Stomach (tissue), 4 donors: ENCODE measurements around the gene DHRS13.

Source experiments
- CTCF ChIP-seq, 7 experiments: fragments of 450-650 bp in 4 of 7; fragments of 200-600 bp in 3 of 7; sonication (generic) in 3 of 7; IDR thresholded peaks; one replicate each; pipeline ENCODE4 v1.5.1; 2016 to 2019; ENCODE audit warnings: antibody characterized with exemption in 7 of 7, control low read depth in 2 of 7, mild to moderate bottlenecking in 1 of 7
- POLR2A ChIP-seq, 4 donors: fragments of 450-650 bp; IDR thresholded peaks; one replicate each; pipeline ENCODE4 v1.6.1; 2016; ENCODE audit warnings: antibody characterized with exemption in 4 of 4, control low read depth in 2 of 4, mild to moderate bottlenecking in 1 of 4, moderate library complexity in 1 of 4
- POLR2AphosphoS5 ChIP-seq, 3 donors: sonication (generic); formaldehyde crosslinking; IDR thresholded peaks; one replicate each; pipeline ENCODE4 v1.6.1; 2016; ENCODE audit warnings: antibody characterized with exemption in 3 of 3

- TF ChIP-seq CTCF (IDR thresholded peaks at IDR 0.05) (no peak), POLR2A (IDR thresholded peaks at IDR 0.05) (no peak), POLR2AphosphoS5 (IDR thresholded peaks at IDR 0.05) (no peak)
Measured at GRCh38 chr17:28926786-28927185, 23.9 kb upstream of the DHRS13 start.
